Natural killer cell (primary cell): ENCODE measurements around the gene RFX8. TPM values are rescaled to one million over a fixed set of nuclear protein-coding genes. Genes with fewer than 3 reads are reported as not detected.

Source experiments
- ATAC-seq, 3 donors: fragments of 150-1000 bp in 2 of 3; fragments of 200-7000 bp in 1 of 3; cut with Tn5 transposase; 1 replicate in 1 of 3; 2 replicates in 2 of 3; pipeline ENCODE4 v1.10.0; 2021; ENCODE audit warnings: mild to moderate bottlenecking in 2 of 3, moderate library complexity in 2 of 3
- DNase-seq, 2 donors: peaks; one replicate each; pipeline versions ENCODE4 v3.0.0 to v3.0.0-alpha.2; 2013 to 2021; ENCODE audit warnings: mixed read lengths in 1 of 2
- H3K27ac ChIP-seq: one replicate; pipeline ENCODE4 v1.5.1; 2013; ENCODE audit warnings: mild to moderate bottlenecking, low read length
- H3K27me3 ChIP-seq: one replicate; pipeline ENCODE4 v1.6.1; 2013; ENCODE audit warnings: low read length; ENCODE audit not compliant: control insufficient read depth, insufficient read depth
- H3K36me3 ChIP-seq: one replicate; pipeline ENCODE4 v1.6.1; 2013; ENCODE audit warnings: low read length; ENCODE audit not compliant: control insufficient read depth, insufficient read depth
- H3K4me1 ChIP-seq: one replicate; pipeline ENCODE4 v1.6.1; 2013; ENCODE audit warnings: low read length; ENCODE audit not compliant: control insufficient read depth, insufficient read depth
- H3K4me3 ChIP-seq: one replicate; pipeline ENCODE4 v1.5.1; 2013; ENCODE audit warnings: low read length
- H3K9me3 ChIP-seq: one replicate; pipeline ENCODE4 v1.6.1; 2013; ENCODE audit warnings: low read length; ENCODE audit not compliant: control insufficient read depth, insufficient read depth
- H3K27ac Mint-ChIP-seq, 2 donors: one replicate each; pipeline ENCODE4 v1.8.0; 2022; ENCODE audit warnings: mild to moderate bottlenecking in 2 of 2, mixed read lengths in 2 of 2, moderate library complexity in 1 of 2
- H3K27me3 Mint-ChIP-seq, 2 donors: one replicate each; pipeline ENCODE4 v1.8.0; 2022; ENCODE audit warnings: low read depth in 2 of 2, mixed read lengths in 2 of 2
- H3K36me3 Mint-ChIP-seq: one replicate; pipeline ENCODE4 v1.8.0; 2022; ENCODE audit warnings: mixed read lengths
- H3K4me1 Mint-ChIP-seq, 2 donors: one replicate each; pipeline ENCODE4 v1.8.0; 2022; ENCODE audit warnings: mixed read lengths in 2 of 2
- H3K4me3 Mint-ChIP-seq: one replicate; pipeline ENCODE4 v1.8.0; 2022; ENCODE audit warnings: mild to moderate bottlenecking, moderate library complexity, mixed read lengths
- H3K9me3 Mint-ChIP-seq, 2 donors: one replicate each; pipeline ENCODE4 v1.8.0; 2022; ENCODE audit warnings: mixed read lengths in 2 of 2
- CTCF ChIP-seq: fragments of 200-600 bp; IDR thresholded peaks from one replicate; pipeline ENCODE4 v1.8.0; 2022; ENCODE audit warnings: antibody characterized with exemption
- WGBS: methylation state at CpG from one replicate; pipeline ENCODE4 v1.1.7; 2013; ENCODE audit warnings: missing lambda C conversion rate; ENCODE audit not compliant: insufficient coverage; 5-methylcytosine and 5-hydroxymethylcytosine counted together
- intact Hi-C: fragments of 100-400 bp; cut with micrococcal nuclease; formaldehyde crosslinking; loops from one replicate; pipeline ENCODE4 v1.14.2; 2022
- total RNA-seq, 4 donors: library from RNA; stranded (reverse); fragments of 120-200 nt in 1 of 4; gene quantifications; one replicate each; pipeline versions ENCODE4 v1.2.3 to v1.2.4, GENCODE V29; 2013 to 2022

Gene RFX8
- total RNA-seq, 3 donors from 2014 or later (not counting 1 experiment from before 2014, with no cell fraction given): 0.68 TPM; not detected in 2

GRCh38 chr2:101415220-101415619 lies 59.7 kb downstream of the RFX8 start:
- no peaks in the 10 kb centered on the region for H3K36me3 Mint-ChIP-seq
- Histone ChIP-seq H3K27ac (no peak overlapping the region), H3K9me3 (peaks cover 4% of the 10 kb centered on the region), H3K4me1 (no peaks in the 10 kb centered on the region), H3K27me3 (no peaks in the 10 kb centered on the region), H3K4me3 (no peak overlapping the region), H3K36me3 (no peaks in the 10 kb centered on the region)
- intact Hi-C loops: no loop called here
- TF ChIP-seq CTCF: no peak
- H3K4me3 Mint-ChIP-seq: no peak overlapping the region
- no peaks in the 10 kb centered on the region for H3K9me3 Mint-ChIP-seq
- WGBS: 100% methylated on average over 1 of the region's 2 CpGs
- no peak overlapping the region for H3K27ac Mint-ChIP-seq
- peaks cover 5 to 16% of the 10 kb centered on the region in 2 donors for H3K27me3 Mint-ChIP-seq
- H3K4me1 Mint-ChIP-seq: no peaks in the 10 kb centered on the region
- ATAC-seq (no peak), DNase-seq (no peak)

- no peak for ATAC-seq
These were observed 62.7 kb downstream of the RFX8 start for GRCh38 chr2:101412092-101412694.

GRCh38 chr2:101410746-101411145 lies 64.2 kb downstream of the RFX8 start:
- 90% methylated on average over 4 of the region's 5 CpGs for WGBS
- no peak for ATAC-seq
- Histone ChIP-seq H3K27me3 (no peaks in the 10 kb centered on the region), H3K9me3 (peaks cover 4% of the 10 kb centered on the region), H3K36me3 (no peaks in the 10 kb centered on the region), H3K4me3 (no peak overlapping the region), H3K4me1 (no peaks in the 10 kb centered on the region), H3K27ac (no peak overlapping the region)
- H3K36me3 Mint-ChIP-seq: no peaks in the 10 kb centered on the region
- H3K4me1 Mint-ChIP-seq: no peaks in the 10 kb centered on the region
- H3K27me3 Mint-ChIP-seq: peaks cover 8 to 15% of the 10 kb centered on the region in 2 donors
- no peak for DNase-seq
- no peaks in the 10 kb centered on the region for H3K9me3 Mint-ChIP-seq
- no peak overlapping the region for H3K27ac Mint-ChIP-seq
- intact Hi-C loops: no loop called here
- H3K4me3 Mint-ChIP-seq: no peak overlapping the region
- TF ChIP-seq CTCF: no peak

More at GRCh38 chr2:101412092-101412694, 62.7 kb downstream of the RFX8 start:
- no peaks in the 10 kb centered on the region for H3K4me1 Mint-ChIP-seq
- H3K27ac Mint-ChIP-seq: no peak overlapping the region
- no peak for TF ChIP-seq CTCF
- Histone ChIP-seq H3K27me3 (no peaks in the 10 kb centered on the region), H3K4me3 (no peak overlapping the region), H3K36me3 (no peaks in the 10 kb centered on the region), H3K27ac (no peak overlapping the region), H3K9me3 (peaks cover 4% of the 10 kb centered on the region), H3K4me1 (no peaks in the 10 kb centered on the region)
- DNase-seq: no peak
- 93% methylated on average over 9 of the region's 9 CpGs for WGBS
- no peaks in the 10 kb centered on the region for H3K9me3 Mint-ChIP-seq
- H3K36me3 Mint-ChIP-seq: no peaks in the 10 kb centered on the region
- H3K27me3 Mint-ChIP-seq: peaks cover 8 to 16% of the 10 kb centered on the region in 2 donors
- intact Hi-C loops: no loop called here
- no peak overlapping the region for H3K4me3 Mint-ChIP-seq

GRCh38 chr2:101410114-101410513 lies 64.8 kb downstream of the RFX8 start:
- no peaks in the 10 kb centered on the region for H3K4me1 Mint-ChIP-seq
- no peaks in the 10 kb centered on the region for H3K9me3 Mint-ChIP-seq
- intact Hi-C loops: no loop called here
- Histone ChIP-seq H3K36me3 (no peaks in the 10 kb centered on the region), H3K4me3 (no peak overlapping the region), H3K4me1 (no peaks in the 10 kb centered on the region), H3K9me3 (peaks cover 2% of the 10 kb centered on the region), H3K27ac (no peak overlapping the region), H3K27me3 (no peaks in the 10 kb centered on the region)
- no peak for TF ChIP-seq CTCF
- H3K4me3 Mint-ChIP-seq: no peak overlapping the region
- peaks cover 8 to 10% of the 10 kb centered on the region in 2 donors for H3K27me3 Mint-ChIP-seq
- no peak overlapping the region for H3K27ac Mint-ChIP-seq
- H3K36me3 Mint-ChIP-seq: no peaks in the 10 kb centered on the region
- no peak for DNase-seq
- peak in 1 of 3 donors; percentile 30 for ATAC-seq
- WGBS: 86% methylated on average over 5 of the region's 5 CpGs
